HG02610 (cell line): ENCODE data around the gene TRIM44.
"Not testable (repeated sequence)": the region's sequence is repeated elsewhere in the genome, so short reads cannot be mapped to it uniquely, and the experiment has no call there.

Experiments
- ATAC-seq: cut with Tn5 transposase; IDR thresholded peaks from one replicate; pipeline ENCODE4 v1.9.1; 2021; ENCODE audit warnings: mild to moderate bottlenecking, moderate library complexity; ENCODE audit not compliant: unreplicated experiment

TRIM44 gene

DNA sequence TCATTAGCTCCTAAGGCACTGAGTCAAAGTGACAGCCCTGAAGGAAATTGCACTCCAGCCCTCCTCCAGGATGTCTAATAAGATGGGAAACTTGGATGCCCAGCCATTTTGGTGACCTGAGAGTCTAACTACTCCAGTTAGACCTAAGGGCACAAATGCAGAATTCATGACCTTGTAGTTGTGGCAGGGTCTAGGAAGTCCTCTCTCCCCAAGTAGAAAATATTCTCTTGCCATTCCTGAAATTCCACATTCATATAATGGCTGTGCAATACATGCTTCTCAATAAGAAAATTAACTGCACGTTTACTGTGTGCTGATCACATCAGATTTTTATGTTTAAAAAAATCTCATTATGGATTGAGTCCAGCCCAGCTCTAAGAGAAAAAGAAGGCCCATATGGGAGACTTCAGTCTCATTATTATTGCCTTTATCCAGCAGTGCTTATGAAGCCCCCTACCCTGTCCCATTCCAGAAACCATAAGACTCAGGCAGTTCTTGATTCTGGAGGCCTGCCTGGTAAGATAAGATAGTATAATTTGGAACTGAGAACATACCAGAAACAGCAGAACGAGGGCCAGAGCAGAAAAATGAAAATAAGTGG is 147.6 kb downstream of the TRIM44 start:
- no peak for ATAC-seq

DNA sequence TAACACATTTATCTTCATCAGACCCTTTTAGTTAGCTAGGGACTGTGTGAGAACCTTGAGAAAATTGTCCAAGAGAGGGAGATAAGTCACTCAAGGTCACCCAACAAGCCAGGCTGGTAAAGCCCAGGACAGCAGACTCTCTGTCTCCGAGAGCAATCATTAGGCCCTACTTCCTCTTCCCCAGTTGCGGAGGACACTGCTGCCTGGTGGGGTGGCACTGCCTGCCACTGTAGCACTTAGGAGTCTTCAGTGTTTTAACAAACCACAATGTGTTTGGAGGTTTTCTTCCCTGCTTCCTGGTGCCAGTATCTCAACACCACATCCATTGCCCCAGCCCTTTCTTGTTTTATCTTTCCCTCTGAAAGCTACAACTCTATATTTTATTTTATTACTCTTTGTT is 149.2 kb downstream of the TRIM44 start:
- ATAC-seq = no peak

DNA sequence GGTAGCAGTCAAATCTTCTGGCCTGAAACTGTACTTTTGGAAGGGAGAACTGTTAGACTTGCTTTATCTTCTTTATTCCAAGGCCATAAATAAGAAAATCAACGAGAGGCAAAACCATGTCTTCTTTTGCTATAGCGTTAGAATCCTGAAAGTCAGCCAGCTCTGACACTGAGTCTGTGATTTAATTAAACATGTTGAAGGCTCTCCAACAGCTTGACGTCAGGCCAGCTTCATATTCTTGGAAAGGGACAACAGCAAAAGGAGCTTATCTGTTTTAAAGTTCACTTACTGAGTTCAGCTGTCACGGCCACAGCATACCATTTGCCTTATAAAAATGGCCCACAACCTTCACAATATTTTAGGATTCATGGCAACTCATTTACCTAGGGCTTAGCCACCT is 150.3 kb downstream of the TRIM44 start:
- ATAC-seq = no peak

DNA sequence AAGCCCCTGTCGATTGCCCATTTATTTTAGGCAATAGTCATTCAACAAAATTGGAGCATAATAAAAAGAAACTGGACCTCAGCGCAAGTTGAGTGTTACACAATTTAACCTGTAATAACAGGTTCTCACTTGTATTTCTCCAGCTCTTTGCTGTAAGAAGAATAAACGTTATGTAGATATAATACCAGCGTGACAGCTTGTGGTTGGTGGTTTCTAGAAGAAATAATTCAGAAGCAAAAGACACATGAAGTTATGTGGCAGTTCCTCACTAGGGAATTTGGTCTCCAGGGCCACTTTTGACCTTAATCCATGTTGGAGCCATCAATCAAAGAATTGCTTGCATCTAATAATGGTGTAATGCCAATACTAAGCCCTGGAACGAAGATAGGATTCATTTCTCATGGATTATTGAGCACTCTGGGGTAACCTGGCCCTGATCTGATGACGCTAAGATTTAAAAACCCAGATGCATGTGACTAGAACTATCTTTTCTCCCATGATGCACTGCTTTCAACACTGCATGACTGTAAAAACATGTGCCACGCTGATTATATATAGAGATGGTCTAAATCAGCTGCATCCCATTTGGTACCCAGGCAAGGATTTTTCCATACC is 151.6 kb downstream of the TRIM44 start:
- no peak for ATAC-seq

DNA sequence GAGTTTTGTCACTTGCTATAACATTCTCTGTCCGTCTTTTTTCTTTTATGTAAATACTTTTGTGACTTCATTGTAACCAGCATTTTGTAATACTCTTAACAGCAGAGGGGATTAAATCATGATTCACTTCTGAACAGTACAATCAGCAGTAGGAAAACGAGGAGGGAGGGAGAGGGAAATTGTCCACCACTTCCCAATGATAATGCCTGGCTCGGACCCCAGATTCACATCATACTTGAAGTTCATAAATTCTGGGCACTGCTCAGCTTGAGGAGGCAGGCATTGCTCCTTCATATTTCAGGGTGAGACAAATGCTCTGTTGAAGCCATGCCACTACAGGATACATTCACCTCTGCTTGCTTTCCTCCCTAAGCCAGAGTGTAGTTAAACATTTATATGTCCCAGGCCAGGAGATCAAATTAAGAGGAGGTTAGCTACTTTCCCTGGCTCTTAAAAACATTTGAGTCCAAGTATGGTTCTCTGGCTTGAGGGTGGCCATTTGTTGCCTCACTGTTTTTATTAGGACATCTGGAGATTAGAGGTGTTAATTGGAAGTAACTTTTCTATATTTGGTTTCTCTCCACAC is 152.2 kb downstream of the TRIM44 start:
- no peak for ATAC-seq

DNA sequence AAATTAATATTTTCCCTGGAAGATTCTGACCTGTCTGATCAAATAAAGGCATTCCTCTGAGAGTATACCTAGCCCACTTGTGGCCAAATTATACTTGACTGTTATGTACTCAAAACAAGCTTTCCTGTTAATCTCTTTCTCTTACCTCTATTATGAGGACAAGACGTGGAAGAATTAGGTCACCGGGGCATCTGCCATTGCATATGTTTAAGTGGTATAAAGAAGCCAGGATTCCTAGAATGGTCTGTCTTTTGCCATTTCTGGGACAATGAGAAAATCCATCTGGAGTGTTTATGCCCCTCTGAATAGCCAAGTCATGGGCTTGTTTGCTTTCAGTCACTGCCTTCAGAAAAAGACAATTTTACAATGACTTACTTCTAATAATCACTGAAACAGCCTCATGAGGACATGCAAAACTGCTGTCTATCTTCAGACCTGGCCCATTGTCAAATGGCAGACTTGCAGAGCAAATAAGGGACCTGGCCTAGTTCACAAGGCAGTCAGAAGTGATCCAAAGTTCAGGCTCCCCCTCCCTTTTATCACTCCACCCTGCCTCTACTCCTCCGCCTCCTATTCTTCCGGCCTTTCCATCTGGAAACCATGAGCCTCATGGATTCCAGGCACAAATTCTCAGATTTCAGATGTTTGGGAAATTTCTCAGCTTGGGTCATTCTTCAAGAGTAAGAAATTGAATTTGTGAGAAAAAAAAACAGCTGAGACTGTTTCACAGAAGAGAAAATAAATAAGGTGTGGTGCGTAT is 153.2 kb downstream of the TRIM44 start:
- no peak for ATAC-seq

DNA sequence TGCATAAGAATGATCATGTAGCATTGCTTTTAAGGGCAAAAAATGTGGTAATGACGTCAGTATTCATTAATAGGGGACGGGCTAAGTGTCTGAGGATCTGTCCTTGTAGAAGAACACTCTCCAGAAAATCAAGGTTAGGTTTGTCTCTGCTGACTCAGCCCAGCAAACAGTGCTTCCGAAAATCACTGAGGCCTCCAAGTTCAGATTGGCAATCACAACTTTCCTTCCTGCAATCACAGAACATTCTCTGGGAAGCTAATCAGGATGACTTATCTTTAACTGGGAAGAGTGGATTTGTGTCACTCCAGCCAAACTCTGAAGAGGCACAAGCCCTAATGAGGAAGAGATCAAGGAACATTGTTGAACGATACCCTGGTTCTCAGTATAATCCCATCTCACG is 158.0 kb downstream of the TRIM44 start:
- ATAC-seq = no peak

DNA sequence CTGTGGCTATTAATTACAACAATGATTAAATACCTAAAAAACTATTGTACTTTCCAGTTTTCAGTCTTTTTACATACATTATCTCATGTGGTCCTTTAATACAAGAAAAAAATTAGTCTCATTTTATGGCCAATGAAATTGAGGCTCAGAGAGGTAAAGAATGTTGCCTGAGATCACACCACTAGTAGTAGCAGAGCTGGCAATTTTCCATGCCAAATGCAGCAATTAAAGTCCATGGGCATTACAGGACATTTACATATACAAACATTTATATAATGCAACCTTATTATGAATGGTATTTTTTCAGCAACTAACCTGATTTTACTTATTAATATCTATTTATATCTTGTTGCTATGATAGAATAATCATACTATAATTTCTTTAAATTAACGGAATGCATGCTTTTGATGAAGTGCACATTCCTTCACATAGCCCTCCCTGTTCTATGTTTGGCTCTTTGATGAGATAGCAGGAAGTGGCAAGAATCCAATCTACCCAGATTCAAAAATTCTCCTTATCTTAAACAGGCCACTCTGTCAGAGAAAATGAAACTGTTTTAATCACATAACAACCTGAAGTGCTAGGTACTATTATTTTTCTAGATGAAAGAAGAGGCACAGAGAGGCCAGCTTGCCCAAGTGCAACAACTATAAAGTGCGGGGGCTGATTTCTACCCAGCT is 160.4 kb downstream of the TRIM44 start:
- no peak for ATAC-seq

DNA sequence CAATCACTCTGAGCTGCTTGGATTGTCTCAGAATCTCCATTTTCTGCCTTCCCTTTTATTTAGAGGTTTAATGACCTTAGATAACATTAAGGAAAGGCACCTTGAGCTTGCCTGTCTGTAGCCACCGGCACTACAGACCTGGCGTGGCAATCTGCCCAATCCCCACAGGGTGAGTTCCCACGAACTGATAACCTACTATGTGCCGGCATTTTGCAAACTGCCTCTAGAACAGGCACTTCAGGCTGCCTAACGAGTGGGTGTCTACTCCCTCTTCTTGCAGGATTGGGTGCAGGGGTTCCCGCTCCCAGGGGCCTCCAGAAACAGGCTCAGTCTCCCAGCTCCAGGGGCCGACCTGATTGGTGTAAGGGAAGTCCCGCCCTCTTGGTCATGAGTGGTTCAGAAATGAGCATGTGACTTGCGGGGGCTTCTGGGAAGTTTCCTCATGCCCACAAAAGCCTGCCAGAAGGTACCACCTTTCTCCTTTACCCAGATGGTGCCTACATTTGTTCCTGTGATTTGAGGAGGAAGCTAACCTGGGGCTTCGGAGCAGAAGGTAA is 161.2 kb downstream of the TRIM44 start:
- no peak for ATAC-seq

DNA sequence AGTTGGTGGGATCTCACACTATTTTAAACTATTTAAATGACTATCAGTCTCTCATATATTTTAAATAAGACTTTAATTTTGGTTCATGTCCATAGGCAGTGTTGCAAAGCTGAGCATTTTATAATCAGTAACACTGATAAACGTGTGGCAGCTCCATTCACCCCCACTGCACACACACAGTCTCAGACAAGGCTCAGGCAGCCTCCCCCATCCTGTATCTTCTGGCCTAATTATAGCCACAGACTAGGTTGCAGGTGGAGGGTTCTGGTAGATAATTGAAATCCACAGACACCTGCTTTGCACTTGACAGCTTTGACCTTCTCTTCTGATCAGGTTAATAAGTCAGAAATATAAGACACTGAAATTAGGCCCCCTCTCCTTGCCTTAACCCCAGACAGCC is 162.8 kb downstream of the TRIM44 start:
- no peak for ATAC-seq

DNA sequence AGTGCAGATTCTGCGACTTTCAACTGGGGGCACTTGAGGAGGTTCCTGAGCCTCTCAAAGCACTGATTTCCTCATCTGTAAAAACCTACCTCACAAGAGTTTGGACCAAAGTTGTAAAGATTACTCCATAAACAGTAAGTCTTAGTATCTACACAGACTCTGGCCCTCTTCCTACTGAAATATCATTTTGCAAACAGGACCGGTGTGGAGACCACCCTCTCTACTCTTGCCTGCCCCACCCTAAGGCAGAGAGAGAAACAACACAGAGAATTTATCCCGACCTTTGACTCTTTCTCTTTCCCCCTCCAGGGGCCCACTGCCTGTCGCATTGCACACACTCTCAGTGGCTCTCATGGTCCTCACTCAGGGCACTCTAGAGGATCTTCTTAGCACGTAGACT is 163.4 kb downstream of the TRIM44 start:
- ATAC-seq = no peak

DNA sequence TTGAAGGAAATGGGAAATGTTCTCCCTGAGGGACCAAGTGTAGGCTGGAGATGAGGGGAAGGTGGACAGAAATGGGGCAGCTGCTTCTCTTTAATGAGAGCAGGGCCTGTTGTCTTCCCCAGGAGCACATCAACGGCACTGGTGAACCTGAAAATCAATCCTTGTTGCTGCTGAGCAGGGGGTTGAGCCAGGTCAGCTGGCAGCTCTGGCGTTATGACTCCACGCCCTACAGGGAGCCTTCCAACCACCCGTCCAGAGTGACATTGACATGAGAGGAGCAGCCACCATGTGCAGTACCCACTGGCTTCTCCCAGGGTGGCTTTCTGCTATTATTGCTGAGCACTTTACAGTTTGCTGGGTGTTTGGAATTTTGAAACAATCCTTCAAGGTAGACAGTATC is 164.4 kb downstream of the TRIM44 start:
- no peak for ATAC-seq

DNA sequence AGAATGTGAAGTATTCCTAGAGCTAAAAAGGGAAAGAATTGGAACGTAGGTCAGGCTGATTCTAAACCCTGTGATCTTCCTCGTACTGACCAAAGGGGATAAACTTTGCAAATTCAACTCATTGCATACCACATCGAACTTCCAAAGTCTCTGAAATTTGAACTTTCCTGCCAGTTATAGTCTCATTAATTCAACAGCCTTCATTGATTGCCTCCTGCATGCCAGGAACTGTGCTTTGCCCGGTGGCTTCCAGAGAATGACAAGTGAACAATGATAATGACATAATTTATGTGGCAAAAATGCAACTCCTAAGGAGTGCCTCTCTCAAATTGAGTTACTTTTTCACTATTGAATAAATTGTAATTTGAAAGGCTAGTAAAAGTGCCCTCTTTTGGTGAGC is 173.6 kb downstream of the TRIM44 start:
- no peak for ATAC-seq

DNA sequence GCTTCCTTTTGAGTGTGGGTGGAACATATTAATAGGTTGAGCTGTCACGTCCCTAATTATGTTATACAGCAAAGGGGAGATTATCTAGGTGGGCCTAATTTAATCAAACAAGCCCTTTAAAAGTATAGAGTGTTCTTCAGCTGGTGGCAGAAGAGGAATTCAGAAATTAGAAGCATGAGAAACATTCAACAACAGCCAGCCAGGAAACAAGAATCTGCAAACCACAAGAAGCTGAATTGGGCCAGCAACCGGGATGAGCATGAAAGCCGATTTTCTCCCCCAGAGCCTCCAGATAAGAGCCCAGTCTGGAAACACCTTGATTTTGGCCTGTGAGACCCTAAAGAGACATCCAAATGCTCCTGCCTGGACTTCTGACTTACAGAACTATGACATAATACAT is 175.5 kb downstream of the TRIM44 start:
- no peak for ATAC-seq

DNA sequence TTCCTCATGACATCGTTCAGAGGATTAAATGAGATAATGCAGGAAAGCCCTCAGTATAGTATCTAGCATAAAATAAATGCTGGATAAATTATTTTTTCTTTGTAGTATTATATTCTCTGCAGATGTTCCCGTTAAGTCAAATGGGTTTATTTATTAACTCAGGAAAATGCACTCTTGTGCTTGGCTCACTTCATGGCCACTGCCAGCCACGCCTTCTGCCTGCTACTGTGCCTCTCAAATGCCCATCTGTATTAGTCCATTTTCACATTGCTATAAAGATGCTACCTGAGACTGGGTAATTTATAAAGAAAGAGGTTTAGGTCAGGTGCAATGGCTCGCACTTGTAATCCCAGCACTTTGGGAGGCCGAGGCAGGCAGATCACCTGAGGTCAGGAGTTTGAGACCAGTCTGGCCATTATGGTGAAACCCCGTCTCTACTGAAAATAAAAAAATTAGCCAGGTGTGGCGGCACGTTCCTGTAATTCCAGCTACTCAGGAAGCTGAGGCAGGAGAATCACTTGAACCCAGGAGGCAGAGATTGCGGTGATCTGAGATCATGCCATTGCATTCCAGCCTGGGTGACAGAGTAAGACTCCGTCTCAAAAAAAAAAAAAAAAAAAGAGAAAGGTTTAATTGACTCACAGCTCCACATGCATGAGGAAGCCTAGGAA is 176.3 kb downstream of the TRIM44 start:
- not testable (repeated sequence) for ATAC-seq

DNA sequence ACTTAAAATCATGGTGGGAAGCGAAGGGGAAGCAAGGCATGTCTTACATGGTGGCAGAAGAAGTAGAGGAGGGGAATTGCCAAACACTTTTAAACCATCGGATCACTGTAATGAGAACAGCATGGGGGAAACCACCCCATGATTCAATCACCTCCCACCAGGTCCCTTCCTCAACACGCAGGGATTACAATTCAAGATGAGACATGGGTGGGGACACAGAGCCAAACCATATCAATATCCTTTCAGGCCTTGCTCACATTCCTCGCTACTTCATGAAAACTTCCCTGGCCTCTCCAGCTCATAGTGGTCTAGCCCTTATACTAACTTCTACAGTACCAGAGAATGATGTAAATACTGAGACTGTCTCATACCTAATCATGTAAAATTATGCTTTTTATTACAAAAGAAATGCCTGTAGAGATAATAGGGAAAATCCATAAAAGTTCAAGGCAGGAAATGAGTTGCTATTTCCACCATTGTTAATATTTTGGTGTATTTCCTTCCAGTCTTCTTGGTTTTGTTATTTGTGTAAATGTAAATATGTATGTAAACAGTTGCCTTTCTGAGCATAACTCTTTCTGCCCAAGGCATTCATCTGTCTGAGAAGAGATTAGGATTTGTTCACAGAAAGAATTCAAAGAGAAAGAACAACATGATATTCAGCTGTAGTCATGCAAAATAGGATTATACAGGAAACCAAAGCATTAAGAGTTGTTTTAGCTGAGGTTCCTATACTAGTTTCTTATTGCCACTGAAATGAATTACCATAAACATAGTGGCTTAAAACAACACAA is 177.0 kb downstream of the TRIM44 start:
- no peak for ATAC-seq

DNA sequence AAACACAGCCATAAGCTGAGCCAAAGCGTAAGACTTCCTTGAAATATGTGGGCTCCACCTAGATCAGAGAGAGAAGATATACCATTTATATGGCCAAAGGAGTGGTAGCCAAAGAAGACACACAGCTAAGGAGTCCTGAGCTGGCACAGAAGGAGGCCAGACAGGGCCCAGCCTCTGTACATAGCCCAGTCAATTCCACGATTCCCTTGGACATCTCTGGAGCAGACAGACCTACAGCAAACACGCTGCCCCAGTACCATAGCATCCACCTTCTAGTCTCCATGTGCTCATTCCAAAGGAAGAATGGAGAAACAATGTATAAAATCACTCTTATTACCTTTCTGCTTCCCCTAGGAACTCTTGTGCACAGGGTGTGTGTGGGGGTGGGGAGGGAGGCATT is 179.2 kb downstream of the TRIM44 start:
- no peak for ATAC-seq

DNA sequence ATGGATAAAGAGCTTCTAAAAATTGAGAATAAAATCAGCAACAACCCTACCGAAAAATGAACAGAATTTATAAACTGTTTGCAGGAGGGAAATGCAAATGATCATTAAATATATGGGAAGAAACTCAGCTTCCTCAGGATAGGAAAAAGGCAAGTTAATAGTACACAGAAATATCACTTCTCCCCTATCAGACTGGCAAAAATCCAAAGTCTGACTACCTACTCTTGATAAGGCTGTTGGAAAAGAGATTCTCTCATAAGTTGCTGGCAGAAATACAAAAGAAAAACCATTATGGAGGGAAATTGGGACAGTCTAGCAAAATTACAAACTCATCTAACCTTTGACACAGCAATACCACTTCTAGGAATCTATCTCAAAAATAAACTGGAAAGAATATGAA is 180.4 kb downstream of the TRIM44 start:
- no peak for ATAC-seq

DNA sequence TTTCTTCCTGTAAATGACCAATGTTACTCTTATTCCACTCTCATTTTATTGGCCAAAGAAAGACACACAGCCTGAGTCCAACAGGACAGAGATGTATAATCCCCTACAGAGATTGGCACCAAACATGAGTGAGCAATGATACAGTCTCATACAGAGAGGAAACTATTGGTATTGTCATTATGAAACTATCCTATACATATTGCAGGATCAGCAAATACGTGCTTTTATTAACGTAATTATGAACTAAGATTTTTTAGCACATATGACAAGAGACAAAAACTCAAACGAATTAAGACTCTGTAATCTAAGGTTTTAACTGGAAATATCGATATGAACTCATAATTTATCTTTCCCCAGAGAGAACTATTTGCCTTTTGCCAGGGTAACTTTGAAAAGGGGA is 182.0 kb downstream of the TRIM44 start:
- no peak for ATAC-seq

DNA sequence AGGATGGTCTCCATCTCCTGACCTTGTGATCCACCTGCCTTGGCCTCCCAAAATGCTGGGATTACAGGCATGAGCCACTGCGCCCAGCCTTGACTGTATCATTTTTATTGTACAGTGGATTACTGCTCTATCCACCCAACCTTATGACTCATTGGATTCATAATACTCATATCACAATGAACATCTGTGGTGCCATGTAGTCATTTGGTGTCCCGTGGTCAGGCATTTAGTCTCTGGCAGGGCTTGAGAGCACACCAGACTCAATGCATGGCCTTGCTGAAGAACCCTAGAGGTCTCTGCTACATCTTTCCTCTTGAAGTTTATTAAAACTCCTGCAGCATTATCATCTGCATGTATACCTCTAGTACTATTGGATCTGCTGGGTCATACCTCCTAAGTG is 183.3 kb downstream of the TRIM44 start:
- ATAC-seq = no peak
